K562 (cell line): ENCODE measurements around the gene ZNF487. TPM values are rescaled to one million over a fixed set of nuclear protein-coding genes. Genes with fewer than 3 reads are reported as not detected.

ENCODE experiments used
- CBX2 ChIP-seq: fragments of 200-600 bp; sonication (generic); IDR thresholded peaks from one replicate; pipeline ENCODE4 v1.6.1; 2012; ENCODE audit warnings: mild to moderate bottlenecking, low read length, inconsistent platforms; ENCODE audit not compliant: insufficient read depth, poor library complexity, severe bottlenecking
- NFIC ChIP-seq: fragments of 450-650 bp; IDR thresholded peaks from 2 replicates; pipeline ENCODE4 v1.6.1; 2017; ENCODE audit warnings: mild to moderate bottlenecking, inconsistent platforms
- TSHZ1 ChIP-seq: fragments of 250-450 bp; sonication (Bioruptor Pico); IDR thresholded peaks from 2 replicates; pipeline ENCODE4 v1.4.0; 2020; ENCODE audit warnings: mild to moderate bottlenecking, moderate library complexity
- ZNF318 ChIP-seq, 2 experiments: fragments of 450-650 bp; IDR thresholded peaks; 2 replicates each; pipeline ENCODE4 v1.6.1; 2016; ENCODE audit warnings: mild to moderate bottlenecking in 2 of 2, borderline replicate concordance in 1 of 2, low read depth in 1 of 2, moderate library complexity in 1 of 2
- ZNF668 ChIP-seq: fragments of 250-450 bp; sonication (Bioruptor Pico); IDR thresholded peaks from 2 replicates; pipeline ENCODE4 v1.8.0; 2022; ENCODE audit warnings: mild to moderate bottlenecking, inconsistent platforms
- polyA plus RNA-seq, 8 experiments: library from polyadenylated mRNA; depleted of rRNA in 4 of 8; stranded (reverse) in 5 of 8; unstranded in 3 of 8; fragments of >200 nt; fragmentation: Nextera tagmentation in 2 of 8; fragmentation: Illumina TruSeq in 1 of 8; extraction: Ambion mirVana in 2 of 8; extraction: Trizol in 1 of 8; gene quantifications; 2 replicates each; pipeline versions ENCODE4 v1.2.1 to v1.2.3, GENCODE V29; 2011 to 2014; ENCODE audit warnings: inconsistent platforms in 1 of 8, missing spikeins in 1 of 8
- total RNA-seq, 7 experiments: library from RNA; depleted of rRNA in 6 of 7; stranded (reverse); fragments of >200 nt in 6 of 7; fragmentation: Illumina TruSeq in 2 of 7; extraction: Trizol in 2 of 7; gene quantifications; 2 replicates each; pipeline versions ENCODE4 v1.2.1 to v1.2.3, GENCODE V29; 2011 to 2021; ENCODE audit warnings: low replicate concordance in 1 of 7
- TF ChIP-seq, protein P1 (sequence below): fragments of 450-650 bp; IDR thresholded peaks from 2 replicates; pipeline ENCODE4 v1.6.1; 2016; ENCODE audit warnings: low read depth

ZNF487 gene
- total and polyA plus RNA-seq, 9 of the 15 experiments (the other 6 are each of a cell fraction or from before 2014, with no cell fraction given) = 1.9 to 6.5 (median 4.2) TPM

DNA sequence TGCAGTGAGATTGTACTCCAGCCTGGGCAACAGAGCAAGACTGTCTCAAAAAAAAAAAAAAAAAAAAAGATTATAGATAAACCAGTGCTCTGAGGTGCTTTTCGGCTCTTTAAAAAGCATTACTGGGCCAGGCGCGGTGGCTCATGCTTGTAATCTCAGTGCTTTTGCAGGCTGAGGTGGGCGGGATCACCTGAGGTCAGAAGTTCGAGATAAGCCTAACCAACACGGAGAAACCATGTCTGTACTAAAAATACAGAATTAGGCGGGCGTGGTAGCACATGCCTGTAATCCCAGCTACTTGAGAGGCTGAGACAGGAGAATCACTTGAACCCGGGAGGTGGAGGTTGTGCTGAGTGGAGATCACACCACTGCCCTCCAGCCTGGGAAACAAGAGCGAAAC is 21.4 kb upstream of the ZNF487 start (continued):
- TF ChIP-seq, protein P1, sequence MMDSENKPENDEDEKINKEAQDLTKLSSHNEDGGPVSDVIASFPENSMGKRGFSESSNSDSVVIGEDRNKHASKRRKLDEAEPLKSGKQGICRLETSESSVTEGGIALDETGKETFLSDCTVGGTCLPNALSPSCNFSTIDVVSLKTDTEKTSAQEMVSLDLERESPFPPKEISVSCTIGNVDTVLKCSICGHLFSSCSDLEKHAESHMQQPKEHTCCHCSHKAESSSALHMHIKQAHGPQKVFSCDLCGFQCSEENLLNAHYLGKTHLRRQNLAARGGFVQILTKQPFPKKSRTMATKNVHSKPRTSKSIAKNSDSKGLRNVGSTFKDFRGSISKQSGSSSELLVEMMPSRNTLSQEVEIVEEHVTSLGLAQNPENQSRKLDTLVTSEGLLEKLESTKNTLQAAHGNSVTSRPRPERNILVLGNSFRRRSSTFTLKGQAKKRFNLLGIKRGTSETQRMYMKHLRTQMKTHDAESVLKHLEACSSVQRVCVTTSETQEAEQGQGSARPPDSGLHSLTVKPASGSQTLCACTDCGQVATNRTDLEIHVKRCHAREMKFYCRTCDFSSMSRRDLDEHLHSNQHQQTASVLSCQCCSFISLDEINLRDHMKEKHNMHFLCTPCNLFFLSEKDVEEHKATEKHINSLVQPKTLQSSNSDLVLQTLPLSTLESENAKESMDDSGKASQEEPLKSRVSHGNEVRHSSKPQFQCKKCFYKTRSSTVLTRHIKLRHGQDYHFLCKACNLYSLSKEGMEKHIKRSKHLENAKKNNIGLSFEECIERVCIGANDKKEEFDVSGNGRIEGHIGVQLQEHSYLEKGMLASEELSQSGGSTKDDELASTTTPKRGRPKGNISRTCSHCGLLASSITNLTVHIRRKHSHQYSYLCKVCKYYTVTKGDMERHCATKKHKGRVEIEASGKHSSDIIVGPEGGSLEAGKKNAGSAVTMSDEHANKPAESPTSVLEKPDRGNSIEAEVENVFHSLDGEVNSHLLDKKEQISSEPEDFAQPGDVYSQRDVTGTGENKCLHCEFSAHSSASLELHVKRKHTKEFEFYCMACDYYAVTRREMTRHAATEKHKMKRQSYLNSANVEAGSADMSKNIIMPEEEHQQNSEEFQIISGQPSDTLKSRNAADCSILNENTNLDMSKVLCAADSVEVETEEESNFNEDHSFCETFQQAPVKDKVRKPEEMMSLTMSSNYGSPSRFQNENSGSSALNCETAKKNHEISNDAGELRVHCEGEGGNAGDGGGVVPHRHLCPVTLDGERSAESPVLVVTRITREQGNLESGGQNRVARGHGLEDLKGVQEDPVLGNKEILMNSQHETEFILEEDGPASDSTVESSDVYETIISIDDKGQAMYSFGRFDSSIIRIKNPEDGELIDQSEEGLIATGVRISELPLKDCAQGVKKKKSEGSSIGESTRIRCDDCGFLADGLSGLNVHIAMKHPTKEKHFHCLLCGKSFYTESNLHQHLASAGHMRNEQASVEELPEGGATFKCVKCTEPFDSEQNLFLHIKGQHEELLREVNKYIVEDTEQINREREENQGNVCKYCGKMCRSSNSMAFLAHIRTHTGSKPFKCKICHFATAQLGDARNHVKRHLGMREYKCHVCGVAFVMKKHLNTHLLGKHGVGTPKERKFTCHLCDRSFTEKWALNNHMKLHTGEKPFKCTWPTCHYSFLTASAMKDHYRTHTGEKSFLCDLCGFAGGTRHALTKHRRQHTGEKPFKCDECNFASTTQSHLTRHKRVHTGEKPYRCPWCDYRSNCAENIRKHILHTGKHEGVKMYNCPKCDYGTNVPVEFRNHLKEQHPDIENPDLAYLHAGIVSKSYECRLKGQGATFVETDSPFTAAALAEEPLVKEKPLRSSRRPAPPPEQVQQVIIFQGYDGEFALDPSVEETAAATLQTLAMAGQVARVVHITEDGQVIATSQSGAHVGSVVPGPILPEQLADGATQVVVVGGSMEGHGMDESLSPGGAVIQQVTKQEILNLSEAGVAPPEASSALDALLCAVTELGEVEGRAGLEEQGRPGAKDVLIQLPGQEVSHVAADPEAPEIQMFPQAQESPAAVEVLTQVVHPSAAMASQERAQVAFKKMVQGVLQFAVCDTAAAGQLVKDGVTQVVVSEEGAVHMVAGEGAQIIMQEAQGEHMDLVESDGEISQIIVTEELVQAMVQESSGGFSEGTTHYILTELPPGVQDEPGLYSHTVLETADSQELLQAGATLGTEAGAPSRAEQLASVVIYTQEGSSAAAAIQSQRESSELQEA = no peak
- TF ChIP-seq ZNF668 (CRISPR knock-in tag) = no peak
- TF ChIP-seq TSHZ1 = no peak
- TF ChIP-seq ZNF318 (IDR thresholded peaks at IDR 0.05; ENCODE audit: borderline replicate concordance in 1 of 2, low read depth in 1 of 2) = 0 out of 4 replicates have a peak, but pooled peaks of 1 of the 2 experiments have one; percentile 15
- no peak for TF ChIP-seq CBX2
- 0 out of 2 replicates have a peak, but pooled peaks have one; percentile 49 for TF ChIP-seq NFIC
